ENCODE results near the gene A3GALT2.

DNA sequence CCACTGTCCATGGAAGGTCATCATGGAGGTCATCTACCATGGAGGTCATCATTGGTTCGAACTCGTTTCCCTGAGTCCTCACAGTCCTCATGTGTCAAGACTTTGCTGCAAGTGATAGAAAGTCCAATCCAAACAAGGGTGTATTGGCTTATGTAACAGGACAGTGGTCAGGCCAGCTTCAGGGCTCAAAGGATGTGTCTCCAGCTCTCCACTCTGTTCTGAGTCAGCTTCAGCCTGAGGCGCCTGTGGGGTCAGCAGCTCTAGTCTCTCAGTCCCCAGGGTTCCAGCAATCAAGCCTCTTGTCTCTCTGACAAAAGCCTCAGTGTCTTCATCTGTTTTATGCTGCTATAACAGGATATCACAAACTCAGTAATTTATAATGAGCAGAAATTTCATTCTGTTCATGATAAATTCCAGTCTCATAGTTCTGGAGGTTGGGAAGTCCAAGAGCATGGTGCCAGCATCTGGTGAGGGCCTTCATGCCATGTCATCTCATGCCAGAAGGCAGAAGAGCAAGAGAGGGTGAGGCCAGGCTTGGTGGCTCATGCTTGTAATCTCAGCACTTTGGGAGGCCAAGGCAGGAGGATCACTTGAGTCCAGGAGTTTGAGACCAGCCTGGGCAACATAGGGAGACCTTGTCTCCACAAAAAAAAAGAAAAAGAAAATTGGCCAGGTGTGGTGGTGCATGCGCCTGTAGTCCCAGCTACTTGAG is 19.5 kb downstream of the A3GALT2 start:
- TF ChIP-seq, protein P1, sequence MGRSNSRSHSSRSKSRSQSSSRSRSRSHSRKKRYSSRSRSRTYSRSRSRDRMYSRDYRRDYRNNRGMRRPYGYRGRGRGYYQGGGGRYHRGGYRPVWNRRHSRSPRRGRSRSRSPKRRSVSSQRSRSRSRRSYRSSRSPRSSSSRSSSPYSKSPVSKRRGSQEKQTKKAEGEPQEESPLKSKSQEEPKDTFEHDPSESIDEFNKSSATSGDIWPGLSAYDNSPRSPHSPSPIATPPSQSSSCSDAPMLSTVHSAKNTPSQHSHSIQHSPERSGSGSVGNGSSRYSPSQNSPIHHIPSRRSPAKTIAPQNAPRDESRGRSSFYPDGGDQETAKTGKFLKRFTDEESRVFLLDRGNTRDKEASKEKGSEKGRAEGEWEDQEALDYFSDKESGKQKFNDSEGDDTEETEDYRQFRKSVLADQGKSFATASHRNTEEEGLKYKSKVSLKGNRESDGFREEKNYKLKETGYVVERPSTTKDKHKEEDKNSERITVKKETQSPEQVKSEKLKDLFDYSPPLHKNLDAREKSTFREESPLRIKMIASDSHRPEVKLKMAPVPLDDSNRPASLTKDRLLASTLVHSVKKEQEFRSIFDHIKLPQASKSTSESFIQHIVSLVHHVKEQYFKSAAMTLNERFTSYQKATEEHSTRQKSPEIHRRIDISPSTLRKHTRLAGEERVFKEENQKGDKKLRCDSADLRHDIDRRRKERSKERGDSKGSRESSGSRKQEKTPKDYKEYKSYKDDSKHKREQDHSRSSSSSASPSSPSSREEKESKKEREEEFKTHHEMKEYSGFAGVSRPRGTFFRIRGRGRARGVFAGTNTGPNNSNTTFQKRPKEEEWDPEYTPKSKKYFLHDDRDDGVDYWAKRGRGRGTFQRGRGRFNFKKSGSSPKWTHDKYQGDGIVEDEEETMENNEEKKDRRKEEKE (IDR thresholded peaks at IDR 0.05; ENCODE audit: borderline replicate concordance in 1 of 2, control insufficient read depth in 1 of 2, low read depth in 2 of 2, low read length in 1 of 2): no peak
- TF ChIP-seq BHLHE40 (IDR thresholded peaks at IDR 0.05; ENCODE audit: low read length) (no peak), POLR2A (conservative IDR thresholded peaks at IDR 0.05) (no peak)
